ENCODE results near the gene RNF26.
A peak's percentile ranks its signal among the peaks of the same experiment; 100 is the strongest.

Gene RNF26

DNA sequence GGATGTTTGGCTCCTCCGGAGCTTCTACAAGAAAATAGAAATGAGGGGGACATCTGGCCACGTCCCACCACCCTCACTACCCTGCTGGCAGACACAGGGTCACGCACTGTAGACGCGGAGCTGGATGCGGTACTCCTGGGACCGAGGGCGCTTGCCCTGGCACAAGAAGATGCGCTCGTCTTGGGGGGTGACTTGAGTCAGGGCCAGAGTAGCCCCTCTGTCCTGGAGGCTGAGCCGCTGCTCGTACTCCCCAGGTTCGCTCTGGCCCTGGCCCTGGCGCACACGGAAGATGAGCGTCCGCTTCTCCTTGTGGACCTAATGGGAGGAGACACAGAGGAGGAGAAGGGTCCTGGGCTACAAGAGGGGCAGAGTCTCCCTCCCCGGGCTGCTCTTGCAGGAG, 19.6 kb upstream of the RNF26 start:
- no peaks in the 10 kb centered on the region for H4K20me1 ChIP-seq (ENCODE audit: insufficient read depth, low read length)
- no peaks in the 10 kb centered on the region for H3K79me2 ChIP-seq (ENCODE audit: insufficient read depth, low read length)
- H3F3A ChIP-seq (ENCODE audit: insufficient read depth, low read length): no peaks in the 10 kb centered on the region
- no peaks in the 10 kb centered on the region for H3K27me3 ChIP-seq (ENCODE audit: insufficient read depth, low read length)
- H3K9me2 ChIP-seq (ENCODE audit: low read depth, low read length): no peaks in the 10 kb centered on the region
- peak overlapping the region; percentile 88; the same call in 1 of the 2 replicates for H3K4me2 ChIP-seq (ENCODE audit: low read length)
- H3K36me3 ChIP-seq (ENCODE audit: insufficient read depth, low read length): no peaks in the 10 kb centered on the region
- no peaks in the 10 kb centered on the region for H3K9me3 ChIP-seq (ENCODE audit: low read length)
- TF ChIP-seq, protein P1, sequence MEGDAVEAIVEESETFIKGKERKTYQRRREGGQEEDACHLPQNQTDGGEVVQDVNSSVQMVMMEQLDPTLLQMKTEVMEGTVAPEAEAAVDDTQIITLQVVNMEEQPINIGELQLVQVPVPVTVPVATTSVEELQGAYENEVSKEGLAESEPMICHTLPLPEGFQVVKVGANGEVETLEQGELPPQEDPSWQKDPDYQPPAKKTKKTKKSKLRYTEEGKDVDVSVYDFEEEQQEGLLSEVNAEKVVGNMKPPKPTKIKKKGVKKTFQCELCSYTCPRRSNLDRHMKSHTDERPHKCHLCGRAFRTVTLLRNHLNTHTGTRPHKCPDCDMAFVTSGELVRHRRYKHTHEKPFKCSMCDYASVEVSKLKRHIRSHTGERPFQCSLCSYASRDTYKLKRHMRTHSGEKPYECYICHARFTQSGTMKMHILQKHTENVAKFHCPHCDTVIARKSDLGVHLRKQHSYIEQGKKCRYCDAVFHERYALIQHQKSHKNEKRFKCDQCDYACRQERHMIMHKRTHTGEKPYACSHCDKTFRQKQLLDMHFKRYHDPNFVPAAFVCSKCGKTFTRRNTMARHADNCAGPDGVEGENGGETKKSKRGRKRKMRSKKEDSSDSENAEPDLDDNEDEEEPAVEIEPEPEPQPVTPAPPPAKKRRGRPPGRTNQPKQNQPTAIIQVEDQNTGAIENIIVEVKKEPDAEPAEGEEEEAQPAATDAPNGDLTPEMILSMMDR (IDR thresholded peaks at IDR 0.05; ENCODE audit: low read length): no peak
- no peak for TF ChIP-seq EZH2 (IDR thresholded peaks at IDR 0.05; ENCODE audit: borderline replicate concordance, low read length)
- H3K4me1 ChIP-seq (ENCODE audit: insufficient read depth, low read length, severe bottlenecking): peaks cover 43% of the 10 kb centered on the region
- H3K4me3 ChIP-seq (ENCODE audit: low read depth, low read length, poor library complexity, severe bottlenecking): no peak overlapping the region
- H2AFZ ChIP-seq (ENCODE audit: low read length): no peak overlapping the region
- H3K9ac ChIP-seq (ENCODE audit: low read length): no peak overlapping the region
- no peak overlapping the region for H3K27ac ChIP-seq (ENCODE audit: low read depth, low read length, poor library complexity, severe bottlenecking)

DNA sequence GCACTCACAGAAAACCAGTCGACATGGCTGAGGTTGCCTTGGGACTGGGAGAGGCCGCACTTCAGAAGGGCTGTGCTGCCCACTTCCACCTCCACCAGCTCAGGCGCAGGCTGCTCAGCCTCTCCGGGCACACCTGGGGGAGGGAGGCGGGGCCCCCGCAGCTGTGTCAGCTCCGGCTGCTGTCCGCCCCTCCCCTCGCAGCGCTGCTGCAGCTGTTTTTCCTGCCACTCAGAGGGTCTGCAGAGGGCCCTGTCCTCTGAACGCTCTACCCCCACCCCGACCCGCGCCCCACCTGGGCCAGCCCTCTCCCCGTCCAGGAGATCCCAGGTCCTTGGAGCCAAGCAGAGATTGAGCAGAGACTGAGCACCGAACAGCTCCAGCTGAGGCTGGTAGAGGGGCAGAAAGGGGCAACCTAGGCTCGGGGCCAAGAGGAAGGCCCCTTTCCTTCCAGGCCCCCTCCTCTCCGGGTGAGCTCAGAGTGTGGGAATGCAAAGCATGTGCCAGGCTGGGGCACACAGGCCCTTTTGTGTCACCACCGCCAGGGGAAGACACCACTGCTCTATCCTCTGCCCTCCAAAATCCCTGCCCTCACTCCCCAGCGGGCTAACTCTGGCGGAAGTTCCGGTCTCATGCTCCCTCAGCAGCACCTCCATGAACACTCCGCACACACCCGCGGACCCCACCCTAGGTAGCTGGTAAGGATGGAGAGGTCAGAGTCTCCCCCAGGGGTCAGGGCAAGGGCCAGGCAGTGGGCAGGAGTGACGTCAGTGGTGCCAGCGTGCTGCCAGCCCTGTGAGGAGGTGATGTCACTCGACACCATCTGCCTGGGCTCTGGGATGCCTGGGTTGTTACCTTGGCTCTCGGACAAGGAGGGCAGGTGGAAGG, 19.0 kb upstream of the RNF26 start:
- no peaks in the 10 kb centered on the region for H3K36me3 ChIP-seq (ENCODE audit: insufficient read depth, low read length)
- H4K20me1 ChIP-seq (ENCODE audit: insufficient read depth, low read length): no peaks in the 10 kb centered on the region
- no peaks in the 10 kb centered on the region for H3K9me2 ChIP-seq (ENCODE audit: low read depth, low read length)
- H3K4me1 ChIP-seq (ENCODE audit: insufficient read depth, low read length, severe bottlenecking): peaks cover 48% of the 10 kb centered on the region
- H3F3A ChIP-seq (ENCODE audit: insufficient read depth, low read length): no peaks in the 10 kb centered on the region
- H3K4me2 ChIP-seq (ENCODE audit: low read length): peak overlapping the region; percentile 88
- no peaks in the 10 kb centered on the region for H3K79me2 ChIP-seq (ENCODE audit: insufficient read depth, low read length)
- H3K4me3 ChIP-seq (ENCODE audit: low read depth, low read length, poor library complexity, severe bottlenecking): peak overlapping the region; percentile 55
- TF ChIP-seq EZH2 (IDR thresholded peaks at IDR 0.05; ENCODE audit: borderline replicate concordance, low read length): no peak
- TF ChIP-seq, protein P1 (IDR thresholded peaks at IDR 0.05; ENCODE audit: low read length): no peak; the same call in 1 of the 2 replicates
- H3K27me3 ChIP-seq (ENCODE audit: insufficient read depth, low read length): no peaks in the 10 kb centered on the region
- H2AFZ ChIP-seq (ENCODE audit: low read length): no peak overlapping the region
- peak overlapping the region; percentile 42; the same call in 1 of the 2 replicates for H3K9ac ChIP-seq (ENCODE audit: low read length)
- no peaks in the 10 kb centered on the region for H3K9me3 ChIP-seq (ENCODE audit: low read length)
- H3K27ac ChIP-seq (ENCODE audit: low read depth, low read length, poor library complexity, severe bottlenecking): no peak overlapping the region

DNA sequence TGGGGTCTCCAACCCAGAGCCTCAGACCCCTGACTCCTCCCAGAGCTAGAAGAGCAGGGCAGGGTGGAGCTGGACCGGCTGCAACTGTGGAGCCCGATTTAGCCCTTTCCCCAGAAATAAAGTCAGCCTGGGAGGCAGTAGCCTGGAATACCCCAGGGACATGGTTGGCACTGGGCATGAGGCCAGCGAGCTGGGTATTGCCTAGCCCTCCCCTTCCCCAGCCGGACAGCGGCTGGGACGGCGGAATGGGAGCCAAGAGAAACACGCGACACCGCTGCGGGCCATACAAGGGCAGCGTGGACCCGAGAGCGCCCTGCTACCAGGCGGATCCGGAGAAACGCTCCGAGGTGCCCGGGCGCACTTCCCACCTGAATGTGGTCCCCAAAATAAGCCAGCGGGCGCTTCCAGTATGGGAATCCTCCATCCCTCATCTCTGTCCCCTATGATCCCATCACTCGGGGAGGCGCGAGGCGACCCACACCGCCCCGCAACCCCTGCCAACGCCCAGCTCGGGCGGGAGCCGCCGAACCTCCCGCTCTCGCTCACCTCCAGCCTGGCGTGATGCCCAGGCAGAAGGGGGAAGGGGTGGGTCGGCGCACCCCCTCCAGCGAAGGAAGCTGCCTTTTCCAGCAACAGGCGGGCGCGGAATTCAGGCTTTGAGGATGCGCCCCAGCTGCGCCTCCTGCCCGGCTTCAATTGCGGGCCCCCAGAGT, 18.2 kb upstream of the RNF26 start:
- Histone ChIP-seq H3K9ac (ENCODE audit: low read length) (peak overlapping the region; percentile 7; the same call in 1 of the 2 replicates), H3K4me1 (ENCODE audit: insufficient read depth, low read length, severe bottlenecking) (peaks cover 56% of the 10 kb centered on the region), H3K79me2 (ENCODE audit: insufficient read depth, low read length) (no peaks in the 10 kb centered on the region), H3F3A (ENCODE audit: insufficient read depth, low read length) (no peaks in the 10 kb centered on the region), H3K4me3 (ENCODE audit: low read depth, low read length, poor library complexity, severe bottlenecking) (peak overlapping the region; percentile 55), H4K20me1 (ENCODE audit: insufficient read depth, low read length) (no peaks in the 10 kb centered on the region), H3K27me3 (ENCODE audit: insufficient read depth, low read length) (no peaks in the 10 kb centered on the region), H3K9me3 (ENCODE audit: low read length) (no peaks in the 10 kb centered on the region), H3K9me2 (ENCODE audit: low read depth, low read length) (no peaks in the 10 kb centered on the region), H2AFZ (ENCODE audit: low read length) (no peak overlapping the region), H3K27ac (ENCODE audit: low read depth, low read length, poor library complexity, severe bottlenecking) (no peak overlapping the region), H3K36me3 (ENCODE audit: insufficient read depth, low read length) (no peaks in the 10 kb centered on the region), H3K4me2 (ENCODE audit: low read length) (peak overlapping the region; percentile 88)
- no peak for TF ChIP-seq EZH2 (IDR thresholded peaks at IDR 0.05; ENCODE audit: borderline replicate concordance, low read length)
- TF ChIP-seq, protein P1 (IDR thresholded peaks at IDR 0.05; ENCODE audit: low read length): no peak

Measured in OCI-LY1 (cell line).